Bronchial epithelial cell (primary cell): Measurements from ENCODE around the gene ADAMTS9. TPM values are rescaled to one million over a fixed set of nuclear protein-coding genes. Genes with fewer than 3 reads are reported as not detected.

Experiments
- DNase-seq: peaks from one replicate; pipeline ENCODE4 v3.0.0-alpha.2; 2010; ENCODE audit warnings: low read depth
- FAIRE-seq: peaks from 2 replicates; lab custom pipeline; 2011; peaks lifted over from hg19 to GRCh38; lab: Jason Lieb, UNC
- H3K27me3 ChIP-seq: 2 replicates; pipeline ENCODE4 v1.5.1; 2011; ENCODE audit warnings: low read length; ENCODE audit not compliant: control insufficient read depth, insufficient read depth
- H3K36me3 ChIP-seq: 2 replicates; pipeline ENCODE4 v1.5.1; 2011; ENCODE audit warnings: low read length; ENCODE audit not compliant: control insufficient read depth, insufficient read depth
- H3K4me3 ChIP-seq: 2 replicates; pipeline ENCODE4 v1.5.1; 2011; ENCODE audit warnings: mild to moderate bottlenecking, low read depth, low read length, control low read depth
- total RNA-seq: library from RNA; depleted of rRNA; stranded (reverse); fragments of >200 nt; gene quantifications from 2 replicates; pipeline ENCODE4 v1.2.1, GENCODE V29; 2014
- TF ChIP-seq, protein P1 (sequence below): IDR thresholded peaks from 2 replicates; pipeline ENCODE4 v1.5.1; 2011; ENCODE audit warnings: mild to moderate bottlenecking, moderate library complexity, low read length, control low read depth, inconsistent platforms; ENCODE audit not compliant: insufficient read depth, severe bottlenecking

The ADAMTS9 gene
- total RNA-seq, 1 donor from 2014 or later: 0.26 TPM

GRCh38 chr3:64568895-64569517, 118.8 kb downstream of the ADAMTS9 start:
- H3K27me3 ChIP-seq: no peaks in the 10 kb centered on the region
- no peak for FAIRE-seq
- DNase-seq: no peak
- no peaks in the 10 kb centered on the region for H3K36me3 ChIP-seq
- no peak overlapping the region for H3K4me3 ChIP-seq
- TF ChIP-seq, protein P1, sequence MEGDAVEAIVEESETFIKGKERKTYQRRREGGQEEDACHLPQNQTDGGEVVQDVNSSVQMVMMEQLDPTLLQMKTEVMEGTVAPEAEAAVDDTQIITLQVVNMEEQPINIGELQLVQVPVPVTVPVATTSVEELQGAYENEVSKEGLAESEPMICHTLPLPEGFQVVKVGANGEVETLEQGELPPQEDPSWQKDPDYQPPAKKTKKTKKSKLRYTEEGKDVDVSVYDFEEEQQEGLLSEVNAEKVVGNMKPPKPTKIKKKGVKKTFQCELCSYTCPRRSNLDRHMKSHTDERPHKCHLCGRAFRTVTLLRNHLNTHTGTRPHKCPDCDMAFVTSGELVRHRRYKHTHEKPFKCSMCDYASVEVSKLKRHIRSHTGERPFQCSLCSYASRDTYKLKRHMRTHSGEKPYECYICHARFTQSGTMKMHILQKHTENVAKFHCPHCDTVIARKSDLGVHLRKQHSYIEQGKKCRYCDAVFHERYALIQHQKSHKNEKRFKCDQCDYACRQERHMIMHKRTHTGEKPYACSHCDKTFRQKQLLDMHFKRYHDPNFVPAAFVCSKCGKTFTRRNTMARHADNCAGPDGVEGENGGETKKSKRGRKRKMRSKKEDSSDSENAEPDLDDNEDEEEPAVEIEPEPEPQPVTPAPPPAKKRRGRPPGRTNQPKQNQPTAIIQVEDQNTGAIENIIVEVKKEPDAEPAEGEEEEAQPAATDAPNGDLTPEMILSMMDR: no peak

DNA sequence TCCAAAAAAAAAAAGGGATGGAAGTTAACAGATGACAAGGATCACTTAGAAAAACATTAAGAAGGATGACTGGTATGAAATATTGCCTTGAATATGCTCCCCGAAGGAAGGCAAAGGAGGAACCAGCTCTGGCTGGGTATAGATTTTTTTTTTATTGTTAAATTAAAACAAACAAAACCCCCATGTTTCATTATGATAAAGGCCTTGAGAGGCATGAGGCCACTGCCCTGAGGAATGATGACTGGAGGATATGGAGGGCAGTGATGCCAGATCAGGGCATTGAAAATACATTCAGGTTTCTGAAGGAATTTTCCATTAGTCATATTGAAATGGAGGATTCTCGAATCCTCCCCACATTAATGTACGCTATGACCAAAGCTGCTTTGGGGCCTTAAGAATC, 120.9 kb downstream of the ADAMTS9 start:
- DNase-seq (no peak), FAIRE-seq (no peak)
- TF ChIP-seq, protein P1: no peak
- H3K4me3 ChIP-seq: no peak overlapping the region
- no peaks in the 10 kb centered on the region for H3K27me3 ChIP-seq
- no peaks in the 10 kb centered on the region for H3K36me3 ChIP-seq

- TF ChIP-seq, protein P1: no peak
- Histone ChIP-seq H3K36me3 (no peaks in the 10 kb centered on the region), H3K4me3 (no peak overlapping the region), H3K27me3 (no peaks in the 10 kb centered on the region)
- no peak for DNase-seq
- FAIRE-seq: no peak
Observed at GRCh38 chr3:64563751-64564150, 124.0 kb downstream of the ADAMTS9 start.

- H3K27me3 ChIP-seq: no peaks in the 10 kb centered on the region
- H3K4me3 ChIP-seq: no peak overlapping the region
- no peaks in the 10 kb centered on the region for H3K36me3 ChIP-seq
- TF ChIP-seq, protein P1: no peak
- FAIRE-seq (no peak), DNase-seq (no peak)
Observed at GRCh38 chr3:64561868-64562267, 125.9 kb downstream of the ADAMTS9 start.

DNA sequence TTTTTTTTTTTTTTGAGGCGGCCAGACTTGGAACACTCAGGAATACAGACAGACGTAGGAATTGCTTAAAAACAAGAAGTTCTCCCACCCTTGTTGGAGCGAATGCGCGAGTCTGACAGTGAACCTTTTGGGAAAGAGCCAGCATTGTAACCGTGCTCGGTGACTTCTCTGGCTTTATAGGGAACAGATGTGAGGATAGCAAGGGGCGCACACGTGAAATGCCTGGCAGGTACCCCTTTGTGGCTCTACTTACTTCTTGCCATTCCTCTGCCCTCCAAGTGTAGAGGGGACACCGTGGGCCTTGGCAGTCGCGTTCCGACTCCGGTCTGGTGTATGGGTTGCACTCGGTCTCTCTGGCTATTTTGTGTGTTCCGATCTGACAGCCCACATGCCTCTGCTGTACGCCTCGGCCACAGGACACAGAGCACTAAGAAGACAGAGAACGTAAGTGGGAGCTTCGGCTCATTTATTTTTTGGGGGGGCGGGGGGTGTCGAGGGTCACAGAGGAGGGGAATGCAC, 126.4 kb downstream of the ADAMTS9 start:
- no peak overlapping the region for H3K4me3 ChIP-seq
- H3K36me3 ChIP-seq: no peaks in the 10 kb centered on the region
- DNase-seq: no peak
- TF ChIP-seq, protein P1: no peak
- no peak for FAIRE-seq
- no peaks in the 10 kb centered on the region for H3K27me3 ChIP-seq

DNA sequence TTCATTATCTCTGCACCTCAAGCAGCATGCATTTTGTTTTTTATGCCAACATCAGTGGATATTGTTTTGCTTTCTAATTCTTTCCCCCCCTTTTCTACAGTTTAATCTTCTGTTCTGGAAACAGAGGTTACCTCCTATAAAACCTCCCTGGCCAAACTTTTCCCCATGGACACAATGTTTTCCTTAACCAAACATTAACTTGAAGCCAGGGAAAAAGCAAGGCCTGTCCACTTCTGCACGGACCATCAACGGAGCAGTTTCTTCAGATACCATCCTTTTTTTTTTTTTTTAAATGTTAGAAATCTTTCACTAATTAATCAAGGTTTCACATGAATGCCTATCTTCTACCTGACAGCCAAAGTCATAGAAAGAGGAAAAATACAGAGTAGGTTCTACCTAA, 127.0 kb downstream of the ADAMTS9 start:
- TF ChIP-seq, protein P1: no peak
- H3K4me3 ChIP-seq: no peak overlapping the region
- DNase-seq (no peak), FAIRE-seq (no peak)
- no peaks in the 10 kb centered on the region for H3K27me3 ChIP-seq
- H3K36me3 ChIP-seq: no peaks in the 10 kb centered on the region
